ENCODE data around the gene MAGEA4.

MAGEA4 gene

GRCh38 chrX:151922692-151923091 lies 10.0 kb downstream of the MAGEA4 start:
- in situ Hi-C loops (cut with HindIII; ENCODE audit: low sequenced_read_pairs) = no loop called here

GRCh38 chrX:151923648-151924047 lies 11.0 kb downstream of the MAGEA4 start:
- in situ Hi-C loops (cut with HindIII; ENCODE audit: low sequenced_read_pairs) = no loop called here

GRCh38 chrX:151929126-151929525 lies 16.4 kb downstream of the MAGEA4 start:
- in situ Hi-C loops (cut with HindIII; ENCODE audit: low sequenced_read_pairs) = no loop called here

- in situ Hi-C loops (cut with HindIII; ENCODE audit: low sequenced_read_pairs) = no loop called here
Measured at GRCh38 chrX:151935358-151935757, 22.7 kb downstream of the MAGEA4 start.

GRCh38 chrX:151938172-151938571 lies 25.5 kb downstream of the MAGEA4 start:
- in situ Hi-C loops (cut with HindIII; ENCODE audit: low sequenced_read_pairs) = no loop called here

- in situ Hi-C loops (cut with HindIII; ENCODE audit: low sequenced_read_pairs) = no loop called here
Measured at GRCh38 chrX:151954730-151955129, 42.0 kb downstream of the MAGEA4 start.

- in situ Hi-C loops (cut with HindIII; ENCODE audit: low sequenced_read_pairs) = no loop called here
Measured at GRCh38 chrX:151958101-151958500, 45.4 kb downstream of the MAGEA4 start.

- in situ Hi-C loops (cut with HindIII; ENCODE audit: low sequenced_read_pairs) = no loop called here
Measured at GRCh38 chrX:151962034-151962433, 49.3 kb downstream of the MAGEA4 start.

GRCh38 chrX:151966236-151966635 lies 53.5 kb downstream of the MAGEA4 start:
- in situ Hi-C loops (cut with HindIII; ENCODE audit: low sequenced_read_pairs) = no loop called here

- in situ Hi-C loops (cut with HindIII; ENCODE audit: low sequenced_read_pairs) = no loop called here
Measured at GRCh38 chrX:151970027-151970426, 57.3 kb downstream of the MAGEA4 start.

GRCh38 chrX:151970661-151971060 lies 58.0 kb downstream of the MAGEA4 start:
- in situ Hi-C loops (cut with HindIII; ENCODE audit: low sequenced_read_pairs) = no loop called here

GRCh38 chrX:151973060-151973661 lies 60.5 kb downstream of the MAGEA4 start:
- in situ Hi-C loops (cut with HindIII; ENCODE audit: low sequenced_read_pairs) = no loop called here

GRCh38 chrX:151973851-151974335 lies 61.2 kb downstream of the MAGEA4 start:
- in situ Hi-C loops (cut with HindIII; ENCODE audit: low sequenced_read_pairs) = no loop called here
